HCT116 (cell line): Measurements from ENCODE around the gene PPM1M. TPM values are rescaled to one million over a fixed set of nuclear protein-coding genes. Genes with fewer than 3 reads are reported as not detected.

Source experiments
- ATAC-seq: fragments of 200-7000 bp; cut with Tn5 transposase; 2 replicates; pipeline ENCODE4 v1.9.1; 2020; ENCODE audit warnings: mild to moderate bottlenecking, moderate library complexity
- BruUV-seq: library from RNA; stranded (reverse); fragments of 400-500 nt; replicated peaks from 2 replicates; lab custom pipeline; 2021; lab: Mats Ljungman, UMichigan
- CTCF ChIA-PET: fragments of 300-600 bp; sonication (Branson Sonifier 250); formaldehyde crosslinking; loops from one replicate; lab custom pipeline; 2021; ENCODE audit warnings: antibody characterized with exemption; lab: Charles Lee
- POLR2A ChIA-PET: fragments of 300-600, 350-600 bp; sonication (Branson Sonifier 250); formaldehyde crosslinking; loops from one replicate; lab custom pipeline; 2021; ENCODE audit warnings: antibody characterized with exemption; lab: Charles Lee
- RAD21 ChIA-PET, 2 experiments: fragments of 300-600 bp; sonication (Branson Sonifier 250); formaldehyde crosslinking; loops; one replicate each; lab custom pipeline; 2023; ENCODE audit warnings: low total read pairs in 2 of 2; ENCODE audit not compliant: uncharacterized antibody in 2 of 2, unreplicated experiment in 2 of 2, low non-redundant PET in 1 of 2; lab: Charles Lee
- DNase-seq: peaks from one replicate; pipeline ENCODE4 v3.0.0-alpha.2; 2010; ENCODE audit warnings: low read depth, low spot score
- H2AFZ ChIP-seq: fragments of 200-600 bp; shearing (Covaris generic), sonication (generic); 2 replicates; pipeline ENCODE4 v1.6.1; 2017; ENCODE audit warnings: low read depth, mixed run types, mixed read lengths, antibody characterized with exemption, low read length; ENCODE audit not compliant: poor library complexity, severe bottlenecking
- H3K27ac ChIP-seq: 2 replicates; pipeline ENCODE4 v1.5.1; 2012; ENCODE audit warnings: low read depth, low read length
- H3K27me3 ChIP-seq: fragments of 200-600 bp; sonication (generic); 2 replicates; pipeline ENCODE4 v1.6.1; 2016; ENCODE audit warnings: mixed run types, low read length, mixed read lengths; ENCODE audit not compliant: insufficient read depth
- H3K36me3 ChIP-seq, 2 experiments: fragments of 200-500 bp in 1 of 2; fragments of 200-600 bp in 1 of 2; sonication (Bioruptor generic) in 1 of 2; sonication (generic) in 1 of 2; 2 replicates each; pipeline versions ENCODE4 v1.5.1 to v1.6.1; 2014 to 2016; ENCODE audit warnings: low read length in 2 of 2, inconsistent platforms in 1 of 2, mixed read lengths in 1 of 2, mixed run types in 1 of 2; ENCODE audit not compliant: insufficient read depth in 2 of 2, control insufficient read depth in 1 of 2
- H3K4me1 ChIP-seq, 2 experiments: fragments of 200-600 bp in 1 of 2; sonication (generic) in 1 of 2; 2 replicates each; pipeline versions ENCODE4 v1.5.1 to v1.6.1; 2012 to 2017; ENCODE audit warnings: low read length in 2 of 2, inconsistent platforms in 1 of 2, mild to moderate bottlenecking in 1 of 2, mixed read lengths in 1 of 2, mixed run types in 1 of 2, moderate library complexity in 1 of 2; ENCODE audit not compliant: insufficient read depth in 2 of 2, control insufficient read depth in 1 of 2
- H3K4me2 ChIP-seq: fragments of 200-600 bp; sonication (generic); 2 replicates; pipeline ENCODE4 v1.6.1; 2017; ENCODE audit warnings: mixed run types, low read length, mixed read lengths
- H3K4me3 ChIP-seq, 2 experiments: fragments of 200-600 bp in 1 of 2; sonication (generic) in 1 of 2; replicated peaks in 1 of 2; 2 replicates each; pipeline ENCODE4 v1.5.1; 2011 to 2016; ENCODE audit warnings: low read length in 2 of 2, control low read depth in 1 of 2, low read depth in 1 of 2, mild to moderate bottlenecking in 1 of 2, mixed read lengths in 1 of 2, mixed run types in 1 of 2
- H3K79me2 ChIP-seq: fragments of 200-600 bp; sonication (generic); 2 replicates; pipeline ENCODE4 v1.6.1; 2017; ENCODE audit warnings: mild to moderate bottlenecking, mixed run types, low read length, moderate library complexity, mixed read lengths; ENCODE audit not compliant: insufficient read depth
- H3K9ac ChIP-seq: fragments of 200-600 bp; sonication (generic); 2 replicates; pipeline ENCODE4 v1.6.1; 2016; ENCODE audit warnings: low read length, mixed read lengths
- H3K9me2 ChIP-seq: fragments of 200-600 bp; sonication (generic), shearing (Covaris generic); 2 replicates; pipeline ENCODE4 v1.6.1; 2017; ENCODE audit warnings: mixed run types, mild to moderate bottlenecking, moderate library complexity; ENCODE audit not compliant: insufficient read depth
- H3K9me3 ChIP-seq, 2 experiments: fragments of 200-500 bp in 1 of 2; fragments of 200-600 bp in 1 of 2; sonication (Bioruptor generic) in 1 of 2; sonication (generic) in 1 of 2; 2 replicates each; pipeline ENCODE4 v1.6.1; 2014 to 2017; ENCODE audit warnings: low read length in 2 of 2, mixed read lengths in 2 of 2, inconsistent platforms in 1 of 2, low read depth in 1 of 2, mild to moderate bottlenecking in 1 of 2, mixed run types in 1 of 2, moderate library complexity in 1 of 2; ENCODE audit not compliant: control insufficient read depth in 1 of 2, insufficient read depth in 1 of 2
- H4K20me1 ChIP-seq: fragments of 200-600 bp; sonication (generic), shearing (Covaris generic); 2 replicates; pipeline ENCODE4 v1.6.1; 2017; ENCODE audit warnings: mixed run types, mild to moderate bottlenecking, moderate library complexity; ENCODE audit not compliant: insufficient read depth
- CEBPB ChIP-seq: IDR thresholded peaks from 2 replicates; pipeline ENCODE4 v1.6.1; 2012; ENCODE audit warnings: low read depth
- ELF1 ChIP-seq: IDR thresholded peaks from 2 replicates; pipeline ENCODE4 v1.6.1; 2012; ENCODE audit warnings: low read depth, borderline replicate concordance
- EZH2 ChIP-seq: fragments of 200-600 bp; sonication (generic); IDR thresholded peaks from 2 replicates; pipeline ENCODE4 v1.6.1; 2017; ENCODE audit warnings: antibody characterized with exemption, mixed run types
- EZH2phosphoT487 ChIP-seq: fragments of 200-600 bp; IDR thresholded peaks from 2 replicates; pipeline ENCODE4 v1.6.1; 2018; ENCODE audit warnings: antibody characterized with exemption, borderline replicate concordance
- FOSL1 ChIP-seq: IDR thresholded peaks from 2 replicates; pipeline ENCODE4 v1.6.1; 2012; ENCODE audit warnings: low read depth
- POLR2A ChIP-seq: IDR thresholded peaks from 2 replicates; pipeline ENCODE4 v1.7.0; 2011; ENCODE audit warnings: borderline replicate concordance; ENCODE audit not compliant: insufficient read depth, insufficient read length; ENCODE audit errors: extremely low read depth
- RAD21 ChIP-seq: IDR thresholded peaks from 2 replicates; pipeline ENCODE4 v1.6.1; 2012; ENCODE audit warnings: low read depth, mild to moderate bottlenecking
- SP1 ChIP-seq: IDR thresholded peaks from 2 replicates; pipeline ENCODE4 v1.6.1; 2012; ENCODE audit warnings: low read depth
- SRF ChIP-seq: IDR thresholded peaks from 2 replicates; pipeline ENCODE4 v1.6.1; 2012; ENCODE audit warnings: low read depth
- TCF7L2 ChIP-seq: IDR thresholded peaks from 2 replicates; pipeline ENCODE4 v1.7.0; 2011; ENCODE audit warnings: borderline replicate concordance, inconsistent platforms; ENCODE audit not compliant: insufficient read depth, insufficient read length; ENCODE audit errors: extremely low read depth
- ZBTB33 ChIP-seq: IDR thresholded peaks from 2 replicates; pipeline ENCODE4 v1.6.1; 2011; ENCODE audit warnings: mild to moderate bottlenecking, low read length, moderate library complexity; ENCODE audit not compliant: insufficient replicate concordance; ENCODE audit errors: extremely low read depth
- ZFX ChIP-seq: fragments of 450-650 bp; IDR thresholded peaks from 2 replicates; pipeline ENCODE4 v1.6.1; 2017
- intact Hi-C: fragments of 100-400 bp; cut with micrococcal nuclease; formaldehyde crosslinking; loops from 2 replicates; pipeline ENCODE4 v1.10.0; 2022
- total RNA-seq: library from RNA; stranded (reverse); gene quantifications from one replicate; pipeline ENCODE4 v1.2.1, GENCODE V29; 2021; ENCODE audit not compliant: unreplicated experiment
- TF ChIP-seq, protein P1 (sequence below): IDR thresholded peaks from 2 replicates; pipeline ENCODE4 v1.6.1; 2012
- TF ChIP-seq, protein P2 (sequence below), 3 experiments: fragments of 200-600 bp in 1 of 3; sonication (generic) in 1 of 3; IDR thresholded peaks in 2 of 3; conservative IDR thresholded peaks in 1 of 3; 2 replicates each; pipeline ENCODE4 v1.5.1; 2012 to 2017; ENCODE audit warnings: low read depth in 2 of 3, low read length in 2 of 3, antibody characterized with exemption in 1 of 3, borderline replicate concordance in 1 of 3, control low read depth in 1 of 3, mild to moderate bottlenecking in 1 of 3, mixed read lengths in 1 of 3, mixed run types in 1 of 3, moderate library complexity in 1 of 3; ENCODE audit not compliant: insufficient read depth in 1 of 3
- TF ChIP-seq, protein P3 (sequence below): IDR thresholded peaks from 2 replicates; pipeline ENCODE4 v1.6.1; 2012

The PPM1M gene
- total RNA-seq, 1 experiment from 2014 or later: 16.6 TPM

- Histone ChIP-seq H3K9me3 (no peaks in the 10 kb centered on the region), H3K9ac (no peak overlapping the region), H3K79me2 (no peaks in the 10 kb centered on the region), H2AFZ (no peak overlapping the region), H3K4me3 (no peak overlapping the region), H3K9me2 (no peaks in the 10 kb centered on the region), H4K20me1 (no peaks in the 10 kb centered on the region), H3K27me3 (no peaks in the 10 kb centered on the region), H3K4me2 (no peak overlapping the region), H3K36me3 (peaks cover 17% of the 10 kb centered on the region in 2 experiments; a peak in 3 of 4 replicates), H3K4me1 (no peaks in the 10 kb centered on the region), H3K27ac (no peak overlapping the region)
- DNase-seq (no peak), ATAC-seq (no peak)
- intact Hi-C loops: no loop called here
- BruUV-seq: no TSS peak
- TF ChIP-seq ZBTB33 (no peak), SRF (no peak), SP1 (no peak), EZH2phosphoT487 (no peak), CEBPB (no peak), FOSL1 (no peak), RAD21 (no peak), POLR2A (no peak), EZH2 (no peak), ZFX (no peak), ELF1 (no peak), TCF7L2 (no peak)
- TF ChIP-seq, protein P1, sequence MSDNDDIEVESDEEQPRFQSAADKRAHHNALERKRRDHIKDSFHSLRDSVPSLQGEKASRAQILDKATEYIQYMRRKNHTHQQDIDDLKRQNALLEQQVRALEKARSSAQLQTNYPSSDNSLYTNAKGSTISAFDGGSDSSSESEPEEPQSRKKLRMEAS: no peak
- TF ChIP-seq, protein P2, sequence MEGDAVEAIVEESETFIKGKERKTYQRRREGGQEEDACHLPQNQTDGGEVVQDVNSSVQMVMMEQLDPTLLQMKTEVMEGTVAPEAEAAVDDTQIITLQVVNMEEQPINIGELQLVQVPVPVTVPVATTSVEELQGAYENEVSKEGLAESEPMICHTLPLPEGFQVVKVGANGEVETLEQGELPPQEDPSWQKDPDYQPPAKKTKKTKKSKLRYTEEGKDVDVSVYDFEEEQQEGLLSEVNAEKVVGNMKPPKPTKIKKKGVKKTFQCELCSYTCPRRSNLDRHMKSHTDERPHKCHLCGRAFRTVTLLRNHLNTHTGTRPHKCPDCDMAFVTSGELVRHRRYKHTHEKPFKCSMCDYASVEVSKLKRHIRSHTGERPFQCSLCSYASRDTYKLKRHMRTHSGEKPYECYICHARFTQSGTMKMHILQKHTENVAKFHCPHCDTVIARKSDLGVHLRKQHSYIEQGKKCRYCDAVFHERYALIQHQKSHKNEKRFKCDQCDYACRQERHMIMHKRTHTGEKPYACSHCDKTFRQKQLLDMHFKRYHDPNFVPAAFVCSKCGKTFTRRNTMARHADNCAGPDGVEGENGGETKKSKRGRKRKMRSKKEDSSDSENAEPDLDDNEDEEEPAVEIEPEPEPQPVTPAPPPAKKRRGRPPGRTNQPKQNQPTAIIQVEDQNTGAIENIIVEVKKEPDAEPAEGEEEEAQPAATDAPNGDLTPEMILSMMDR (IDR thresholded peaks at IDR 0.05 in 2 of 3, conservative IDR thresholded peaks at IDR 0.05 in 1 of 3; ENCODE audit: borderline replicate concordance in 1 of 3, insufficient read depth in 1 of 3, low read depth in 2 of 3, low read length in 2 of 3): no peak
- TF ChIP-seq, protein P3, sequence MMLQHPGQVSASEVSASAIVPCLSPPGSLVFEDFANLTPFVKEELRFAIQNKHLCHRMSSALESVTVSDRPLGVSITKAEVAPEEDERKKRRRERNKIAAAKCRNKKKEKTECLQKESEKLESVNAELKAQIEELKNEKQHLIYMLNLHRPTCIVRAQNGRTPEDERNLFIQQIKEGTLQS: no peak
- ChIA-PET RAD21 (no interaction called here), CTCF (no interaction called here), POLR2A (no interaction called here)
These were observed 15.9 kb upstream of the PPM1M start for GRCh38 chr3:52229656-52230055.
